GM21390 (cell line): ENCODE data around the gene GNL3L.
"Not testable (repeated sequence)": the region's sequence is repeated elsewhere in the genome, so short reads cannot be mapped to it uniquely, and the experiment has no call there.

Experiments used
- ATAC-seq: cut with Tn5 transposase; IDR thresholded peaks from one replicate; pipeline ENCODE4 v1.9.1; 2021; ENCODE audit not compliant: unreplicated experiment

Gene GNL3L

GRCh38 chrX:54560411-54560810 is 30.4 kb downstream of the GNL3L start:
- no peak for ATAC-seq

- no peak for ATAC-seq
Observed at GRCh38 chrX:54561622-54562021, 31.6 kb downstream of the GNL3L start.

- ATAC-seq: no peak
Observed at GRCh38 chrX:54564936-54565335, 34.9 kb downstream of the GNL3L start.

- no peak for ATAC-seq
Observed at GRCh38 chrX:54570332-54570731, 40.3 kb downstream of the GNL3L start.

- ATAC-seq: not testable (repeated sequence)
Observed at GRCh38 chrX:54572641-54573040, 42.6 kb downstream of the GNL3L start.

- ATAC-seq: no peak
Observed at GRCh38 chrX:54597728-54598127, 67.7 kb downstream of the GNL3L start.

- no peak for ATAC-seq
Observed at GRCh38 chrX:54602563-54602962, 72.5 kb downstream of the GNL3L start.
